Measurements from ENCODE around the gene BMS1. TPM values are rescaled to one million over a fixed set of nuclear protein-coding genes. Genes with fewer than 3 reads are reported as not detected.
A peak's percentile ranks its signal among the peaks of the same experiment; 100 is the strongest.
"Not testable (repeated sequence)": the region's sequence is repeated elsewhere in the genome, so short reads cannot be mapped to it uniquely, and the experiment has no call there.

The BMS1 gene
- total RNA-seq (2022) (36.3 and 38.2 TPM in 2 replicates), Bru-seq, nascent RNA (percentile 95 among the genes with signal in this experiment), BruChase-seq, experiment 1, labeled RNA remaining after a 2-hour chase (percentile 95 among the genes with signal in this experiment), BruChase-seq, experiment 2, labeled RNA remaining after a 6-hour chase (percentile 95 among the genes with signal in this experiment)
- long read RNA-seq, full-length matches to known transcripts, result 76 of 114 reads
- long read RNA-seq, partial matches to known transcripts, result 16 of 114 reads
- long read RNA-seq, other reads (novel, unspliced or antisense), result 22 of 114 reads

GRCh38 chr10:42782446-42783180 lies at the start of gene BMS1:
TSS of gene BMS1 (plus strand) at chr10:42782795. CDS start at chr10:42784395, 1,600 bp downstream.
- peak within 1 kb of the TSS; percentile 54 for H3K4me3 ChIP-seq (ENCODE audit: low read depth, low read length)
- Mint-ChIP-seq H3K4me3 (ENCODE audit: unreplicated experiment) (peak within 1 kb of the TSS; percentile 90), H3K27me3 (ENCODE audit: insufficient read depth, unreplicated experiment) (peaks cover 1% of the 10 kb centered on the region), H3K36me3 (ENCODE audit: insufficient read depth, unreplicated experiment) (peaks cover 42% of the 10 kb centered on the region), H3K9me3 (ENCODE audit: unreplicated experiment) (peaks cover 13% of the 10 kb centered on the region), H3K27ac (ENCODE audit: unreplicated experiment) (peak within 1 kb of the TSS; percentile 96), H3K4me1 (ENCODE audit: low read depth, unreplicated experiment) (peaks cover 9% of the 10 kb centered on the region)
- CTCF ChIA-PET, result interaction anchor here (0.7 to 1.9 kb wide), 2 partner anchors 9 to 29 kb away, joined by 3 to 20 read pairs; no protein-coding TSS in a partner anchor
- POLR2A ChIA-PET, result interaction anchor here (0.5 to 2.4 kb wide), 5 partner anchors 14 to 599 kb away, joined by 3 to 24 read pairs (median 5); no protein-coding TSS in a partner anchor
- no peaks in the 10 kb centered on the region; the same call in 1 of the 2 replicates for H3K36me3 ChIP-seq (ENCODE audit: control insufficient read depth, insufficient read depth, low read length)
- no peaks in the 10 kb centered on the region for H3K9me3 ChIP-seq
- intact Hi-C loops (cut with micrococcal nuclease; ENCODE audit: unreplicated experiment), result loop anchor here (1.0 kb wide), 3 partner anchors 29 to 230 kb away; partner anchors contain the start of gene ZNF33B
- no peaks in the 10 kb centered on the region for H3K4me1 ChIP-seq
- no TSS peak for BruUV-seq (replicated peaks)
- TF ChIP-seq, protein P1, sequence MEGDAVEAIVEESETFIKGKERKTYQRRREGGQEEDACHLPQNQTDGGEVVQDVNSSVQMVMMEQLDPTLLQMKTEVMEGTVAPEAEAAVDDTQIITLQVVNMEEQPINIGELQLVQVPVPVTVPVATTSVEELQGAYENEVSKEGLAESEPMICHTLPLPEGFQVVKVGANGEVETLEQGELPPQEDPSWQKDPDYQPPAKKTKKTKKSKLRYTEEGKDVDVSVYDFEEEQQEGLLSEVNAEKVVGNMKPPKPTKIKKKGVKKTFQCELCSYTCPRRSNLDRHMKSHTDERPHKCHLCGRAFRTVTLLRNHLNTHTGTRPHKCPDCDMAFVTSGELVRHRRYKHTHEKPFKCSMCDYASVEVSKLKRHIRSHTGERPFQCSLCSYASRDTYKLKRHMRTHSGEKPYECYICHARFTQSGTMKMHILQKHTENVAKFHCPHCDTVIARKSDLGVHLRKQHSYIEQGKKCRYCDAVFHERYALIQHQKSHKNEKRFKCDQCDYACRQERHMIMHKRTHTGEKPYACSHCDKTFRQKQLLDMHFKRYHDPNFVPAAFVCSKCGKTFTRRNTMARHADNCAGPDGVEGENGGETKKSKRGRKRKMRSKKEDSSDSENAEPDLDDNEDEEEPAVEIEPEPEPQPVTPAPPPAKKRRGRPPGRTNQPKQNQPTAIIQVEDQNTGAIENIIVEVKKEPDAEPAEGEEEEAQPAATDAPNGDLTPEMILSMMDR (IDR thresholded peaks at IDR 0.05; ENCODE audit: insufficient read depth in 1 of 2, low read depth in 1 of 2, low read length in 1 of 2, severe bottlenecking in 1 of 2, unreplicated experiment in 1 of 2), result no peak
- H3K27me3 ChIP-seq (replicated peaks; ENCODE audit: control insufficient read depth, insufficient read depth, low read length), result no peaks in the 10 kb centered on the region
- peak; percentile 97 for DNase-seq

GRCh38 chr10:42734536-42734935 lies 48.1 kb upstream of the BMS1 start:
- CTCF ChIA-PET, result no interaction called here

DNA sequence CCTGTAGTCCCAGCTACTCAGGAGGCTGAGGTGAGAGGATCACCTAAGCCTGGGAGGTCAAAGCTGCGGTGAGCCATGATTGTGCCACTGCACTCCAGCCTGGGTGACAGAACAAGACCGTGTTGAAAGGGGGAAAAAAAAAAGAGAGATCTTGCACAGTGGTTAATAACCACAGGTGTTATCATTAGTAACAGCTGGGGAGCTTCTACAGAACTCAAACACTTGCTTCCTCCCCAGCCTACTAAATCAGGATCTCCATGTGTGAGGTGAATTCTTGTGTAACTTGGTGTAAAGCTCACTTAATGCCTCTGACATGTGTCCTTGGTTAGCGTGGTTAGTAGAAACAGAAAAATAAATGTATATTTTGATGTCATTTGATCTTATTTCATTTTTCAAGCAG lies 43.9 kb upstream of the BMS1 start:
- no TSS peak for BruUV-seq (replicated peaks)
- Mint-ChIP-seq H3K4me1 (ENCODE audit: low read depth, unreplicated experiment) (no peaks in the 10 kb centered on the region), H3K36me3 (ENCODE audit: insufficient read depth, unreplicated experiment) (no peaks in the 10 kb centered on the region), H3K27me3 (ENCODE audit: insufficient read depth, unreplicated experiment) (peaks cover 2% of the 10 kb centered on the region), H3K9me3 (ENCODE audit: unreplicated experiment) (peaks cover 18% of the 10 kb centered on the region), H3K4me3 (ENCODE audit: unreplicated experiment) (no peak overlapping the region), H3K27ac (ENCODE audit: unreplicated experiment) (no peak overlapping the region)
- no peaks in the 10 kb centered on the region for H3K27me3 ChIP-seq (replicated peaks; ENCODE audit: control insufficient read depth, insufficient read depth, low read length)
- POLR2A ChIA-PET, result no interaction called here
- peaks cover 32% of the 10 kb centered on the region for H3K9me3 ChIP-seq
- no peaks in the 10 kb centered on the region for H3K36me3 ChIP-seq (ENCODE audit: control insufficient read depth, insufficient read depth, low read length)
- H3K4me1 ChIP-seq, result no peaks in the 10 kb centered on the region
- H3K4me3 ChIP-seq (ENCODE audit: low read depth, low read length), result no peak overlapping the region
- TF ChIP-seq, protein P1 (IDR thresholded peaks at IDR 0.05; ENCODE audit: insufficient read depth in 1 of 2, low read depth in 1 of 2, low read length in 1 of 2, severe bottlenecking in 1 of 2, unreplicated experiment in 1 of 2), result no peak
- CTCF ChIA-PET, result no interaction called here
- no peak for DNase-seq
- intact Hi-C loops (cut with micrococcal nuclease; ENCODE audit: unreplicated experiment), result no loop called here

More at GRCh38 chr10:42734536-42734935, 48.1 kb upstream of the BMS1 start:
- no peaks in the 10 kb centered on the region for H3K4me1 Mint-ChIP-seq (ENCODE audit: low read depth, unreplicated experiment)
- Histone ChIP-seq H3K4me3 (ENCODE audit: low read depth, low read length) (no peak overlapping the region), H3K27me3 (replicated peaks; ENCODE audit: control insufficient read depth, insufficient read depth, low read length) (no peaks in the 10 kb centered on the region), H3K36me3 (ENCODE audit: control insufficient read depth, insufficient read depth, low read length) (no peaks in the 10 kb centered on the region), H3K9me3 (peaks cover 6% of the 10 kb centered on the region; the same call in 1 of the 2 replicates), H3K4me1 (no peaks in the 10 kb centered on the region)
- no TSS peak for BruUV-seq (replicated peaks)
- DNase-seq, result no peak
- POLR2A ChIA-PET, result no interaction called here
- TF ChIP-seq, protein P1 (IDR thresholded peaks at IDR 0.05; ENCODE audit: insufficient read depth in 1 of 2, low read depth in 1 of 2, low read length in 1 of 2, severe bottlenecking in 1 of 2, unreplicated experiment in 1 of 2), result no peak
- intact Hi-C loops (cut with micrococcal nuclease; ENCODE audit: unreplicated experiment), result no loop called here
- no peaks in the 10 kb centered on the region for H3K9me3 Mint-ChIP-seq (ENCODE audit: unreplicated experiment)
- no peak overlapping the region for H3K4me3 Mint-ChIP-seq (ENCODE audit: unreplicated experiment)
- H3K27me3 Mint-ChIP-seq (ENCODE audit: insufficient read depth, unreplicated experiment), result peaks cover 9% of the 10 kb centered on the region
- no peak overlapping the region for H3K27ac Mint-ChIP-seq (ENCODE audit: unreplicated experiment)
- H3K36me3 Mint-ChIP-seq (ENCODE audit: insufficient read depth, unreplicated experiment), result no peaks in the 10 kb centered on the region

GRCh38 chr10:42741536-42741935 lies 41.1 kb upstream of the BMS1 start:
- intact Hi-C loops (cut with micrococcal nuclease; ENCODE audit: unreplicated experiment); H3K4me3 ChIP-seq (ENCODE audit: low read depth, low read length); H3K4me1 Mint-ChIP-seq (ENCODE audit: low read depth, unreplicated experiment); POLR2A ChIA-PET; H3K36me3 ChIP-seq (ENCODE audit: control insufficient read depth, insufficient read depth, low read length); DNase-seq; H3K4me3 Mint-ChIP-seq (ENCODE audit: unreplicated experiment); CTCF ChIA-PET; BruUV-seq (replicated peaks); H3K27ac Mint-ChIP-seq (ENCODE audit: unreplicated experiment); H3K4me1 ChIP-seq; H3K27me3 Mint-ChIP-seq (ENCODE audit: insufficient read depth, unreplicated experiment); H3K36me3 Mint-ChIP-seq (ENCODE audit: insufficient read depth, unreplicated experiment); H3K27me3 ChIP-seq (replicated peaks; ENCODE audit: control insufficient read depth, insufficient read depth, low read length): not testable (repeated sequence)
- peaks cover 38% of the 10 kb centered on the region for H3K9me3 ChIP-seq
- H3K9me3 Mint-ChIP-seq (ENCODE audit: unreplicated experiment), result peaks cover 18% of the 10 kb centered on the region
